ENCODE measurements around the gene GPR84. TPM values are rescaled to one million over a fixed set of nuclear protein-coding genes. Genes with fewer than 3 reads are reported as not detected.

GPR84 gene
- total RNA-seq, 4 donors from 2014 or later: not detected

GRCh38 chr12:54349679-54350078, 14.6 kb downstream of the GPR84 start:
- H3K9me3 ChIP-seq: no peaks in the 10 kb centered on the region
- H3K36me3 ChIP-seq: peaks cover 0 to 61% (median 27%) of the 10 kb centered on the region in 4 donors
- in situ Hi-C loops (cut with MboI; ENCODE audit: low pct_ligation_motif_present in 1 of 4, low pct_unique_long_range_greater_than_20kb in 1 of 4, low sequenced_read_pairs in 3 of 4): no loop called here
- no peaks in the 10 kb centered on the region for H3K27me3 ChIP-seq
- intact Hi-C loops (cut with DNase I; ENCODE audit: low total_unique reads): no loop called here
- H3K4me1 ChIP-seq: peaks cover 10 to 28% (median 14%) of the 10 kb centered on the region in 4 donors
- no peak overlapping the region for H3K4me3 ChIP-seq
- TF ChIP-seq POLR2A (IDR thresholded peaks at IDR 0.05): no peak
- TF ChIP-seq CTCF (IDR thresholded peaks at IDR 0.05): no peak
- no peak for TF ChIP-seq EP300 (IDR thresholded peaks at IDR 0.05; ENCODE audit: low read depth)
- TF ChIP-seq POLR2AphosphoS5 (IDR thresholded peaks at IDR 0.05): no peak
- H3K27ac ChIP-seq: no peak overlapping the region
- DNase-seq: no peak

GRCh38 chr12:54349036-54349435, 15.2 kb downstream of the GPR84 start:
- H3K4me1 ChIP-seq: peaks cover 10 to 28% (median 14%) of the 10 kb centered on the region in 4 donors
- TF ChIP-seq CTCF (IDR thresholded peaks at IDR 0.05): no peak
- H3K27me3 ChIP-seq: no peaks in the 10 kb centered on the region
- no peaks in the 10 kb centered on the region for H3K9me3 ChIP-seq
- 82 to 91% methylated on average over 4 of the region's 4 CpGs for WGBS, 2 donors (ENCODE audit: low coverage in 1 of 2)
- H3K4me3 ChIP-seq: no peak overlapping the region
- no peak for DNase-seq
- H3K36me3 ChIP-seq: peaks cover 0 to 68% (median 30%) of the 10 kb centered on the region in 4 donors
- intact Hi-C loops (cut with DNase I; ENCODE audit: low total_unique reads) (no loop called here), in situ Hi-C loops (cut with MboI; ENCODE audit: low pct_ligation_motif_present in 1 of 4, low pct_unique_long_range_greater_than_20kb in 1 of 4, low sequenced_read_pairs in 3 of 4) (no loop called here)
- no peak overlapping the region for H3K27ac ChIP-seq

DNA sequence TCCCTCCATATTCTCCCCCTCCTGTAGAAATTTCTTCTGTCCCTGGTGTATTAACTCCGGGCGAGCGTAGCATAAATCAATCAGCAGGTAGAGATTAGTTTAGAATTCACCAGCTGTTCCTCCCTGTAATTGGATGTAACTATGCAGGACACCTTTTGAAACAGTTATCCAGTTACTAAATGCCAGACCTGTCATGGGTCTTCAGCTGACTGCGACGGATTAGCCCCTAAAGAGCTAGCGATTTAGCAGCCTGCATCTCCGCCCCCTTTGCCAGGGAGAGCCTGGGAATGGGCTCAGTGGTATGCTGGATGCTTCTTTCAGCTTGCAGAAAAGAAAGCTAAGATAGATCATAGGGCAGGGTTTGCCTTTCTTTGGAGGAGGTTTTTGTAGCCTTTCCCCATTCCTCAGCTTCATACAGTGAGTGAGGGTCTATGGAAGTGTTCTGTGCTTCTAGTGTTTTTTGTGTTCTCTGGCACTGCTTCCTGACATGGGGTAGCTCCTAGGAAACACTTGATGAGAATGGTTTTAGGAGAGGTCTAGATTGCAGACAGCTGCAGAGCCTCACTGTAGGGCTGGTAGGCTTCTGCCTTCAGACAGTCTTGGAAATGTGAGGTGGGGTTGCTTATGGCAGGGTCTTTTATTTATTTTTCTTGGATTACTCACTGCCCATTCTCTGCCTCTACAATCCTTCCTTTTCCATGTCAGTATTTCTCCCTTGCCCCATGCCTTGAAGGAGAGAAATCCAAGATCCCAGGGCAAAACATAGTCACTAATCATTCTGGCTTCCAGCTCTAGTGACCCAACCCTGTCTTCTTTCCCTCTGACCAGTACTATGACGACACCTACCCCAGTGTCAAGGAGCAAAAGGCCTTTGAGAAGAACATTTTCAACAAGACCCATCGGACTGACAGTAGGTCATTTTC, 22.6 kb downstream of the GPR84 start:
- no peak overlapping the region for H3K4me3 ChIP-seq
- no peaks in the 10 kb centered on the region for H3K27me3 ChIP-seq
- H3K36me3 ChIP-seq: peaks cover 1 to 53% (median 26%) of the 10 kb centered on the region in 4 donors
- WGBS, 2 donors (ENCODE audit: low coverage in 1 of 2): 87 to 91% methylated on average over 3 to 9 of the region's 9 CpGs
- intact Hi-C loops (cut with DNase I; ENCODE audit: low total_unique reads) (no loop called here), in situ Hi-C loops (cut with MboI; ENCODE audit: low pct_ligation_motif_present in 1 of 4, low pct_unique_long_range_greater_than_20kb in 1 of 4, low sequenced_read_pairs in 3 of 4) (no loop called here)
- TF ChIP-seq CTCF (IDR thresholded peaks at IDR 0.05) (no peak), POLR2A (IDR thresholded peaks at IDR 0.05) (no peak), EP300 (IDR thresholded peaks at IDR 0.05; ENCODE audit: low read depth) (no peak), POLR2AphosphoS5 (IDR thresholded peaks at IDR 0.05) (no peak)
- no peak for DNase-seq
- no peaks in the 10 kb centered on the region for H3K9me3 ChIP-seq
- peaks cover 10 to 35% (median 26%) of the 10 kb centered on the region in 4 donors for H3K4me1 ChIP-seq
- no peak overlapping the region for H3K27ac ChIP-seq

DNA sequence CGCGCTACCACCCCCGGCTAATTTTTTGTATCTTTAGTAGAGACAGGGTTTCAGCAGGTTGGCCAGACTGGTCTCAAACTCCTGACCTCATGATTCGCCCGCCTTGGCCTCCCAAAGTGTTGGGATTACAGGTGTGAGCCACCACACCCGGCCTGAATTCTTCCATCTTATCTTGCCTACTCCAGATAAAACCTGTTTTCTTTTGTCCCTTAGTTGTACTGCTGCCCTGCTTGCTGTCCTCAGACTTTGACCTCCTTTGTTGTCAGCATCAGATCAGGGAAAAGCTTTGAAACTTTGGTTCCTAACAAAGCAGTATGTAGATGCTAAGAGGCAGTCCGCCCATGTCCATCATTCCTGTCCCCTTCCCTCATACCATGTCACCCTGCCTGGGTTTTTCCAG, 23.4 kb downstream of the GPR84 start:
- Histone ChIP-seq H3K9me3 (no peaks in the 10 kb centered on the region), H3K4me1 (peaks cover 10 to 37% (median 27%) of the 10 kb centered on the region in 4 donors), H3K36me3 (peaks cover 1 to 48% (median 22%) of the 10 kb centered on the region in 4 donors), H3K4me3 (no peak overlapping the region), H3K27me3 (no peaks in the 10 kb centered on the region), H3K27ac (no peak overlapping the region)
- DNase-seq: no peak
- intact Hi-C loops (cut with DNase I; ENCODE audit: low total_unique reads) (no loop called here), in situ Hi-C loops (cut with MboI; ENCODE audit: low pct_ligation_motif_present in 1 of 4, low pct_unique_long_range_greater_than_20kb in 1 of 4, low sequenced_read_pairs in 3 of 4) (no loop called here)
- WGBS, 2 donors (ENCODE audit: low coverage in 1 of 2): 92 to 96% methylated on average over 4 to 7 of the region's 7 CpGs
- TF ChIP-seq EP300 (IDR thresholded peaks at IDR 0.05; ENCODE audit: low read depth) (no peak), CTCF (IDR thresholded peaks at IDR 0.05) (no peak), POLR2AphosphoS5 (IDR thresholded peaks at IDR 0.05) (no peak), POLR2A (IDR thresholded peaks at IDR 0.05) (no peak)

Measured in transverse colon (tissue), 4 donors.